PC-9 (cell line): ENCODE measurements around the gene VASH2. TPM values are rescaled to one million over a fixed set of nuclear protein-coding genes. Genes with fewer than 3 reads are reported as not detected.
"Not testable (repeated sequence)": the region's sequence is repeated elsewhere in the genome, so short reads cannot be mapped to it uniquely, and the experiment has no call there.

Experiments used
- BruUV-seq: library from RNA; stranded (reverse); fragments of 400-500 nt; replicated peaks from 2 replicates; lab custom pipeline; 2021; lab: Mats Ljungman, UMichigan
- CTCF ChIA-PET: fragments of 300-600 bp; sonication (Branson Sonifier 250); formaldehyde crosslinking; loops from one replicate; lab custom pipeline; 2022; ENCODE audit warnings: antibody characterized with exemption; lab: Charles Lee
- POLR2A ChIA-PET: fragments of 300-600 bp; sonication (Branson Sonifier 250); formaldehyde crosslinking; loops from one replicate; lab custom pipeline; 2022; ENCODE audit warnings: antibody characterized with exemption; ENCODE audit not compliant: unreplicated experiment; lab: Charles Lee
- DNase-seq, 2 experiments: peaks; one replicate each; pipeline versions ENCODE4 v3.0.0 to v3.0.0-alpha.2; 2015 to 2022; ENCODE audit warnings: mixed read lengths in 1 of 2
- H2AFZ ChIP-seq: fragments of 200-600 bp; sonication (generic); 2 replicates; pipeline ENCODE4 v1.8.1; 2017; ENCODE audit warnings: antibody characterized with exemption
- H3F3A ChIP-seq: fragments of 200-600 bp; sonication (generic); 2 replicates; pipeline ENCODE4 v1.8.1; 2017; ENCODE audit warnings: antibody characterized with exemption, mild to moderate bottlenecking, low read depth; ENCODE audit not compliant: insufficient read depth
- H3K27ac ChIP-seq: fragments of 200-600 bp; sonication (generic); 2 replicates; pipeline ENCODE4 v1.6.1; 2016; ENCODE audit warnings: mixed run types
- H3K27me3 ChIP-seq: fragments of 200-600 bp; sonication (generic); 2 replicates; pipeline ENCODE4 v1.6.1; 2016; ENCODE audit warnings: low read depth, mixed run types; ENCODE audit not compliant: insufficient read depth
- H3K36me3 ChIP-seq: fragments of 200-600 bp; sonication (generic); 2 replicates; pipeline ENCODE4 v1.6.1; 2016; ENCODE audit warnings: low read depth, mixed run types
- H3K4me1 ChIP-seq: fragments of 200-600 bp; sonication (generic); replicated peaks from 2 replicates; pipeline ENCODE4 v1.6.1; 2016; ENCODE audit warnings: mixed run types; ENCODE audit not compliant: insufficient read depth
- H3K4me2 ChIP-seq: fragments of 200-600 bp; sonication (generic); 2 replicates; pipeline ENCODE4 v1.6.1; 2017; ENCODE audit warnings: mixed run types
- H3K4me3 ChIP-seq: fragments of 200-600 bp; sonication (generic); 2 replicates; pipeline ENCODE4 v1.6.1; 2016; ENCODE audit warnings: mixed run types
- H3K79me2 ChIP-seq: fragments of 200-600 bp; sonication (generic); 2 replicates; pipeline ENCODE4 v1.6.1; 2017; ENCODE audit warnings: low read depth, mixed run types
- H3K9me2 ChIP-seq: fragments of 200-600 bp; sonication (generic); 2 replicates; pipeline ENCODE4 v1.8.1; 2017; ENCODE audit warnings: mild to moderate bottlenecking; ENCODE audit not compliant: insufficient read depth
- H3K9me3 ChIP-seq: fragments of 200-600 bp; sonication (generic); 2 replicates; pipeline ENCODE4 v1.8.1; 2016; ENCODE audit warnings: low read depth; ENCODE audit not compliant: insufficient read depth
- H4K20me1 ChIP-seq: fragments of 200-600 bp; sonication (generic); 2 replicates; pipeline ENCODE4 v1.8.1; 2017; ENCODE audit not compliant: insufficient read depth
- CTCF ChIP-seq: fragments of 200-600 bp; sonication (generic); conservative IDR thresholded peaks from 2 replicates; pipeline ENCODE4 v1.6.1; 2017; ENCODE audit warnings: mixed run types, antibody characterized with exemption, mild to moderate bottlenecking, moderate library complexity
- EZH2 ChIP-seq: fragments of 200-600 bp; sonication (generic); IDR thresholded peaks from 2 replicates; pipeline ENCODE4 v1.8.0; 2017; ENCODE audit warnings: antibody characterized with exemption, low read depth
- intact Hi-C: fragments of 100-400 bp; cut with micrococcal nuclease; formaldehyde crosslinking; loops from one replicate; pipeline ENCODE4 v1.10.0; 2022; ENCODE audit not compliant: unreplicated experiment
- total RNA-seq: library from RNA; stranded (reverse); gene quantifications from 2 replicates; pipeline ENCODE4 v1.2.3, GENCODE V29; 2021

VASH2 gene
- total RNA-seq, 1 experiment from 2014 or later, result not detected

- DNase-seq, H3K4me2 ChIP-seq, H4K20me1 ChIP-seq, H3K4me3 ChIP-seq, CTCF ChIA-PET, H2AFZ ChIP-seq, H3K36me3 ChIP-seq, H3K9me3 ChIP-seq, H3F3A ChIP-seq, H3K4me1 ChIP-seq, H3K79me2 ChIP-seq, BruUV-seq, H3K9me2 ChIP-seq, intact Hi-C loops, H3K27ac ChIP-seq, H3K27me3 ChIP-seq, POLR2A ChIA-PET: not testable (repeated sequence)
These were observed 36.7 kb upstream of the VASH2 start for GRCh38 chr1:212913638-212914037.

- H3K4me1 ChIP-seq, H2AFZ ChIP-seq, H3K36me3 ChIP-seq, H4K20me1 ChIP-seq, intact Hi-C loops, BruUV-seq, H3K27ac ChIP-seq, H3K9me3 ChIP-seq, H3K4me2 ChIP-seq, DNase-seq, H3K79me2 ChIP-seq, H3K4me3 ChIP-seq, CTCF ChIA-PET, H3K27me3 ChIP-seq, H3K9me2 ChIP-seq, POLR2A ChIA-PET, H3F3A ChIP-seq: not testable (repeated sequence)
These were observed 36.2 kb upstream of the VASH2 start for GRCh38 chr1:212914110-212914509.

GRCh38 chr1:212914789-212915188 is 35.6 kb upstream of the VASH2 start:
- no peak overlapping the region for H3K4me2 ChIP-seq
- no peaks in the 10 kb centered on the region for H4K20me1 ChIP-seq
- peaks cover 11% of the 10 kb centered on the region; the same call in 1 of the 2 replicates for H3K27me3 ChIP-seq
- ChIA-PET POLR2A (no interaction called here), CTCF (no interaction called here)
- BruUV-seq, result no TSS peak
- H3K27ac ChIP-seq, result no peak overlapping the region
- intact Hi-C loops, result no loop called here
- H3K79me2 ChIP-seq, result no peaks in the 10 kb centered on the region
- no peak overlapping the region for H3K4me3 ChIP-seq
- H3K9me3 ChIP-seq, result no peaks in the 10 kb centered on the region
- H3K4me1 ChIP-seq, result no peaks in the 10 kb centered on the region
- H3K36me3 ChIP-seq, result no peaks in the 10 kb centered on the region
- no peaks in the 10 kb centered on the region for H3K9me2 ChIP-seq
- H2AFZ ChIP-seq, result no peak overlapping the region
- H3F3A ChIP-seq, result no peaks in the 10 kb centered on the region
- TF ChIP-seq CTCF, result no peak
- no peak for TF ChIP-seq EZH2
- DNase-seq, result no peak

- Histone ChIP-seq H3K4me1 (no peaks in the 10 kb centered on the region), H3K9me2 (no peaks in the 10 kb centered on the region), H3K4me3 (no peak overlapping the region), H2AFZ (no peak overlapping the region), H3K9me3 (no peaks in the 10 kb centered on the region), H3K79me2 (no peaks in the 10 kb centered on the region), H3K27ac (no peak overlapping the region), H3F3A (no peaks in the 10 kb centered on the region), H3K36me3 (no peaks in the 10 kb centered on the region), H4K20me1 (no peaks in the 10 kb centered on the region), H3K27me3 (peaks cover 17% of the 10 kb centered on the region), H3K4me2 (no peak overlapping the region)
- TF ChIP-seq CTCF, result 0 out of 2 replicates have a peak, but pooled peaks have one; percentile 20
- no peak for TF ChIP-seq EZH2
- no TSS peak for BruUV-seq
- DNase-seq, result no peak
- POLR2A ChIA-PET, result no interaction called here
- intact Hi-C loops, result no loop called here
- CTCF ChIA-PET, result no interaction called here
These were observed 34.9 kb upstream of the VASH2 start for GRCh38 chr1:212915245-212916091.
